Fibroblast of lung (primary cell): ENCODE data around the gene CDK6. TPM values are rescaled to one million over a fixed set of nuclear protein-coding genes. Genes with fewer than 3 reads are reported as not detected.

Experiments used
- DNase-seq, 2 donors: peaks; one replicate each; pipeline versions ENCODE4 v3.0.0 to v3.0.0-alpha.2; 2010; ENCODE audit warnings: low read depth in 2 of 2
- H2AFZ ChIP-seq: 2 replicates; pipeline ENCODE4 v1.5.1; 2012; ENCODE audit warnings: low read length, control low read depth, inconsistent platforms
- H3K27ac ChIP-seq: 2 replicates; pipeline ENCODE4 v1.5.1; 2011; ENCODE audit warnings: low read length, control low read depth; ENCODE audit not compliant: insufficient read depth
- H3K27me3 ChIP-seq: 2 replicates; pipeline ENCODE4 v1.5.1; 2011; ENCODE audit warnings: mild to moderate bottlenecking, low read length; ENCODE audit not compliant: control insufficient read depth, insufficient read depth
- H3K36me3 ChIP-seq: 2 replicates; pipeline ENCODE4 v1.5.1; 2011; ENCODE audit warnings: low read length; ENCODE audit not compliant: control insufficient read depth, insufficient read depth
- H3K4me1 ChIP-seq: 2 replicates; pipeline ENCODE4 v1.5.1; 2011; ENCODE audit warnings: low read length; ENCODE audit not compliant: control insufficient read depth, insufficient read depth; ENCODE audit errors: extremely low read depth
- H3K4me2 ChIP-seq: 2 replicates; pipeline ENCODE4 v1.5.1; 2011; ENCODE audit warnings: low read length, control low read depth; ENCODE audit not compliant: insufficient read depth; ENCODE audit errors: extremely low read depth
- H3K4me3 ChIP-seq, 4 experiments: fragments of 200-600 bp in 1 of 4; sonication (generic) in 1 of 4; replicated peaks in 1 of 4; 2 replicates each; pipeline ENCODE4 v1.5.1; 2011 to 2016; ENCODE audit warnings: low read length in 4 of 4, low read depth in 3 of 4, mild to moderate bottlenecking in 3 of 4, control low read depth in 2 of 4, inconsistent platforms in 1 of 4, mixed read lengths in 1 of 4; ENCODE audit not compliant: insufficient read depth in 1 of 4; ENCODE audit errors: control extremely low read depth in 1 of 4
- H3K79me2 ChIP-seq: 2 replicates; pipeline ENCODE4 v1.5.1; 2012; ENCODE audit warnings: mild to moderate bottlenecking, low read length, inconsistent platforms; ENCODE audit not compliant: control insufficient read depth, insufficient read depth
- H3K9ac ChIP-seq: 2 replicates; pipeline ENCODE4 v1.5.1; 2011; ENCODE audit warnings: mild to moderate bottlenecking, low read length, control low read depth; ENCODE audit not compliant: insufficient read depth
- H3K9me3 ChIP-seq: 2 replicates; pipeline ENCODE4 v1.5.1; 2012; ENCODE audit warnings: low read depth, low read length; ENCODE audit not compliant: control insufficient read depth, insufficient read depth
- H4K20me1 ChIP-seq: 2 replicates; pipeline ENCODE4 v1.5.1; 2011; ENCODE audit warnings: low read length; ENCODE audit not compliant: control insufficient read depth, insufficient read depth; ENCODE audit errors: extremely low read depth
- EZH2 ChIP-seq: IDR thresholded peaks from 2 replicates; pipeline ENCODE4 v1.5.1; 2012; ENCODE audit warnings: low read length, control low read depth, mild to moderate bottlenecking; ENCODE audit errors: missing control alignments
- polyA plus RNA-seq, 2 donors: library from polyadenylated mRNA; depleted of rRNA in 1 of 2; stranded (reverse) in 1 of 2; unstranded in 1 of 2; fragments of >200 nt; gene quantifications; 2 replicates each; pipeline ENCODE4 v1.2.1, GENCODE V29; 2011 to 2012; ENCODE audit warnings: missing spikeins in 1 of 2
- total RNA-seq: library from RNA; depleted of rRNA; stranded (reverse); fragments of >200 nt; gene quantifications from 2 replicates; pipeline ENCODE4 v1.2.1, GENCODE V29; 2014
- TF ChIP-seq, protein P1 (sequence below), 2 donors: IDR thresholded peaks in 1 of 2; conservative IDR thresholded peaks in 1 of 2; 1 replicate in 1 of 2; 2 replicates in 1 of 2; pipeline ENCODE4 v1.5.1; 2011 to 2012; ENCODE audit warnings: low read length in 2 of 2, control low read depth in 1 of 2, inconsistent platforms in 1 of 2, low read depth in 1 of 2, mild to moderate bottlenecking in 1 of 2

The CDK6 gene
- total and polyA plus RNA-seq, 2 donors (not counting 1 experiment from before 2014, with no cell fraction given) = 17.8 to 19.2 TPM

GRCh38 chr7:92834507-92835260 is 1.7 kb downstream of the CDK6 start:
- peak overlapping the region; percentile 91 for H3K4me2 ChIP-seq
- peaks cover 4% of the 10 kb centered on the region for H3K4me1 ChIP-seq
- TF ChIP-seq, protein P1, sequence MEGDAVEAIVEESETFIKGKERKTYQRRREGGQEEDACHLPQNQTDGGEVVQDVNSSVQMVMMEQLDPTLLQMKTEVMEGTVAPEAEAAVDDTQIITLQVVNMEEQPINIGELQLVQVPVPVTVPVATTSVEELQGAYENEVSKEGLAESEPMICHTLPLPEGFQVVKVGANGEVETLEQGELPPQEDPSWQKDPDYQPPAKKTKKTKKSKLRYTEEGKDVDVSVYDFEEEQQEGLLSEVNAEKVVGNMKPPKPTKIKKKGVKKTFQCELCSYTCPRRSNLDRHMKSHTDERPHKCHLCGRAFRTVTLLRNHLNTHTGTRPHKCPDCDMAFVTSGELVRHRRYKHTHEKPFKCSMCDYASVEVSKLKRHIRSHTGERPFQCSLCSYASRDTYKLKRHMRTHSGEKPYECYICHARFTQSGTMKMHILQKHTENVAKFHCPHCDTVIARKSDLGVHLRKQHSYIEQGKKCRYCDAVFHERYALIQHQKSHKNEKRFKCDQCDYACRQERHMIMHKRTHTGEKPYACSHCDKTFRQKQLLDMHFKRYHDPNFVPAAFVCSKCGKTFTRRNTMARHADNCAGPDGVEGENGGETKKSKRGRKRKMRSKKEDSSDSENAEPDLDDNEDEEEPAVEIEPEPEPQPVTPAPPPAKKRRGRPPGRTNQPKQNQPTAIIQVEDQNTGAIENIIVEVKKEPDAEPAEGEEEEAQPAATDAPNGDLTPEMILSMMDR (conservative IDR thresholded peaks at IDR 0.05 in 1 of 2, IDR thresholded peaks at IDR 0.05 in 1 of 2; ENCODE audit: low read depth in 1 of 2, low read length in 2 of 2) = no peak
- TF ChIP-seq EZH2 = no peak
- H3K79me2 ChIP-seq = peaks cover 56% of the 10 kb centered on the region
- H4K20me1 ChIP-seq = no peaks in the 10 kb centered on the region
- peak overlapping the region; percentile 88 for H3K9ac ChIP-seq
- no peaks in the 10 kb centered on the region for H3K9me3 ChIP-seq
- DNase-seq = no peak
- peak overlapping the region; percentile 96 for H3K27ac ChIP-seq
- H3K4me3 ChIP-seq = peak overlapping the region; percentile 79 to 95 (median 90)
- no peaks in the 10 kb centered on the region for H3K27me3 ChIP-seq
- no peaks in the 10 kb centered on the region for H3K36me3 ChIP-seq
- H2AFZ ChIP-seq = peak overlapping the region; percentile 55

DNA sequence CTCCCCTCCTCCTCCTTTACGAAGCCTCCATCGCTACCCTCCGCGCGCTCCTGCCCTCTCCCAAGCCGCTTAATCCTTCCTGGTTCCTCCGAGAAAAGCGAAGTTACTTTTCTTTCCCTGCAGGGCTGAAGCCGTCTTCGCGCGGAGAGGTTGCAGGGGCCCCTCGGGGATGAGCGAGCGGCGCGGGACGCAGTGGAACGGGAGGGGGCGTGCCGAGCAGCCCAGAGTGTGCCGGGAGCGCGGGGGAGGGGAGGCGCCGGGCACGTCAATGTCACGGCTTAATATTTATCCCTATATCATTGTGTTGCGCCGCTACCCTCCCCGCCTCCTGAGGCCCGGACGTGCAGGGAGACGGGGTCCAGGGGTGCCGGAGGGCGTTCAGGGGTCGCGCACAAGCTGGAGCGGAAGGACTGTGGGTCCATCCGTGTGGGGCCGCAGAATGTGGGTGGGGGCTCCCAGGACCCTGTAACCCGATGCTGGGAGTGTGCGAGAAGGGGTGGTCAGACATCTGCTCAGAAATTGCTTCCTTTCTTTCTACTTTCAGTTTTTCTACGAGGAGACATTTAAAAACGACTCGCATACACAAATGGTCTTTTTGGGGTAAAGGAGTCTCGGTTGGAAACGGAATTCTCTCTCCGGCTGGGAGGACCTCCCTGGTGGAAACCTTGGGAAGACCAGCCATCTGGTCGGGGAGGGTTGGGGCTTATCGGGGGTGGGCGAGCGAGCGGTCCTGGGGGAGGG is 2.4 kb downstream of the CDK6 start:
- no peak for TF ChIP-seq EZH2
- TF ChIP-seq, protein P1 (conservative IDR thresholded peaks at IDR 0.05 in 1 of 2, IDR thresholded peaks at IDR 0.05 in 1 of 2; ENCODE audit: low read depth in 1 of 2, low read length in 2 of 2) = peak; percentile 21 to 29
- Histone ChIP-seq H3K4me1 (peaks cover 4% of the 10 kb centered on the region), H3K36me3 (no peaks in the 10 kb centered on the region), H3K9me3 (no peaks in the 10 kb centered on the region), H3K4me2 (peak overlapping the region; percentile 100), H3K79me2 (peaks cover 63% of the 10 kb centered on the region), H3K27ac (peak overlapping the region; percentile 96), H3K4me3 (peak overlapping the region; percentile 79 to 95 (median 90)), H3K9ac (peak overlapping the region; percentile 88), H2AFZ (peak overlapping the region; percentile 55), H3K27me3 (no peaks in the 10 kb centered on the region), H4K20me1 (no peaks in the 10 kb centered on the region)
- DNase-seq = peak; percentile 75 to 84

- H3K36me3 ChIP-seq = no peaks in the 10 kb centered on the region
- peak overlapping the region; percentile 88 for H3K9ac ChIP-seq
- peak; percentile 73 to 80 for DNase-seq
- no peaks in the 10 kb centered on the region for H3K27me3 ChIP-seq
- peaks cover 4% of the 10 kb centered on the region for H3K4me1 ChIP-seq
- H3K27ac ChIP-seq = peak overlapping the region; percentile 96
- H3K4me3 ChIP-seq = peak overlapping the region; percentile 79 to 95 (median 90)
- H2AFZ ChIP-seq = peak overlapping the region; percentile 50
- H3K9me3 ChIP-seq = no peaks in the 10 kb centered on the region
- TF ChIP-seq, protein P1 (conservative IDR thresholded peaks at IDR 0.05 in 1 of 2, IDR thresholded peaks at IDR 0.05 in 1 of 2; ENCODE audit: low read depth in 1 of 2, low read length in 2 of 2) = peak; percentile 61 to 70
- no peak for TF ChIP-seq EZH2
- no peaks in the 10 kb centered on the region for H4K20me1 ChIP-seq
- H3K79me2 ChIP-seq = peaks cover 71% of the 10 kb centered on the region
- H3K4me2 ChIP-seq = peak overlapping the region; percentile 100
These were observed 3.2 kb downstream of the CDK6 start for GRCh38 chr7:92833024-92833765.
